GM06990 (cell line): ENCODE measurements around the gene AZGP1.
"Not testable (repeated sequence)": the region's sequence is repeated elsewhere in the genome, so short reads cannot be mapped to it uniquely, and the experiment has no call there.

Experiments used
- DNase-seq: peaks from one replicate; pipeline ENCODE4 v3.0.0-alpha.2; 2011; ENCODE audit not compliant: insufficient read length; ENCODE audit errors: extremely low read depth
- H3K27me3 ChIP-seq: replicated peaks from 2 replicates; pipeline ENCODE4 v1.6.0; 2011; ENCODE audit warnings: low read length; ENCODE audit not compliant: control insufficient read depth, insufficient read depth
- H3K36me3 ChIP-seq: 2 replicates; pipeline ENCODE4 v1.5.1; 2011; ENCODE audit warnings: low read length; ENCODE audit not compliant: control insufficient read depth, insufficient read depth
- H3K4me3 ChIP-seq: replicated peaks from 2 replicates; pipeline ENCODE4 v1.5.1; 2011; ENCODE audit warnings: low read depth, mild to moderate bottlenecking, control low read depth, low read length
- CTCF ChIP-seq: IDR thresholded peaks from 2 replicates; pipeline ENCODE4 v1.5.1; 2011; ENCODE audit warnings: low read length, control low read depth, mild to moderate bottlenecking, inconsistent platforms; ENCODE audit not compliant: insufficient read depth, poor library complexity, severe bottlenecking

Gene AZGP1

GRCh38 chr7:99994819-99995218 lies 19.0 kb upstream of the AZGP1 start:
- H3K36me3 ChIP-seq: no peaks in the 10 kb centered on the region
- no peak for DNase-seq
- H3K27me3 ChIP-seq: no peaks in the 10 kb centered on the region
- TF ChIP-seq CTCF: no peak
- H3K4me3 ChIP-seq: no peak overlapping the region

GRCh38 chr7:99992330-99993038 lies 16.7 kb upstream of the AZGP1 start:
- no peak for TF ChIP-seq CTCF
- H3K27me3 ChIP-seq: no peaks in the 10 kb centered on the region; the same call in 1 of the 2 replicates
- no peak for DNase-seq
- H3K36me3 ChIP-seq: no peaks in the 10 kb centered on the region
- no peak overlapping the region for H3K4me3 ChIP-seq

- H3K36me3 ChIP-seq, H3K27me3 ChIP-seq, DNase-seq, H3K4me3 ChIP-seq: not testable (repeated sequence)
Observed at GRCh38 chr7:99991543-99991942, 15.7 kb upstream of the AZGP1 start.

GRCh38 chr7:99990460-99990852 lies 14.6 kb upstream of the AZGP1 start:
- no peak for DNase-seq
- TF ChIP-seq CTCF: no peak
- Histone ChIP-seq H3K27me3 (no peaks in the 10 kb centered on the region; the same call in none of the 2 replicates), H3K4me3 (no peak overlapping the region), H3K36me3 (no peaks in the 10 kb centered on the region)

- Histone ChIP-seq H3K4me3 (no peak overlapping the region), H3K27me3 (no peaks in the 10 kb centered on the region; the same call in none of the 2 replicates), H3K36me3 (no peaks in the 10 kb centered on the region)
- no peak for TF ChIP-seq CTCF
- DNase-seq: no peak
Observed at GRCh38 chr7:99987846-99988245, 12.0 kb upstream of the AZGP1 start.

- H3K4me3 ChIP-seq, H3K36me3 ChIP-seq, DNase-seq, H3K27me3 ChIP-seq: not testable (repeated sequence)
Observed at GRCh38 chr7:99987306-99987705, 11.5 kb upstream of the AZGP1 start.

GRCh38 chr7:99984593-99984992 lies 8.8 kb upstream of the AZGP1 start:
- no peak for TF ChIP-seq CTCF
- Histone ChIP-seq H3K4me3 (no peak overlapping the region), H3K36me3 (no peaks in the 10 kb centered on the region), H3K27me3 (no peaks in the 10 kb centered on the region; the same call in none of the 2 replicates)
- DNase-seq: no peak

- not testable (repeated sequence) for H3K4me3 ChIP-seq, H3K36me3 ChIP-seq, DNase-seq, H3K27me3 ChIP-seq
Observed at GRCh38 chr7:99981066-99981465, 5.2 kb upstream of the AZGP1 start.

GRCh38 chr7:99980448-99980872 lies 4.6 kb upstream of the AZGP1 start:
- not testable (repeated sequence) for H3K27me3 ChIP-seq, H3K36me3 ChIP-seq, H3K4me3 ChIP-seq, DNase-seq
